Measurements from ENCODE around the gene VSIG8. TPM values are rescaled to one million over a fixed set of nuclear protein-coding genes. Genes with fewer than 3 reads are reported as not detected.

VSIG8 gene
- total and polyA plus RNA-seq, 2 donors (not counting 3 experiments of a cell fraction or from before 2014, with no cell fraction given), result not detected

DNA sequence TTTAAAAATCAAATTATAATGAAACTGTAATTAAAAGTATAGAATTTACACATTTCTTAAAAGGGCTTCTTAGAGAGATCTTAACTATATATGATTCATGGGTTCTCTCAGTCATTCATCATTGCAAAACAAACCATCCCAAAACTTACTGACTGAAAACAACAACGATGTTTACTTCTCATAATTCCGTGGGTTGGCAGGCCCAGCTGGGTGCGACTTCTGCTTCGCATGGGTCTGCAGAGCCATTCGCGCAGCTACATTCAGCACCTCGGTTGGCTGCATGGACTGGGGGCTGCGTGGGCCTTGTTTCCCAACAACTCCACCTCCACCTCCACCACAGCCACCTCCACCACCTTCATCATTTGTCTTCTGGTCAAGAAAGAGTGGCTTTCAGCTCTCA is 31.7 kb downstream of the VSIG8 start:
- no peaks in the 10 kb centered on the region for H3K4me1 ChIP-seq (ENCODE audit: control insufficient read depth, extremely low read depth, insufficient read depth, low read length)
- no peaks in the 10 kb centered on the region for H3K27me3 ChIP-seq (ENCODE audit: control insufficient read depth in 2 of 2, insufficient read depth in 2 of 2, low read length in 2 of 2)
- CTCF ChIA-PET, result interaction anchor here (1.1 to 9.0 kb wide), 8 partner anchors 11 to 698 kb away, joined by 4 to 71 read pairs (median 8); no protein-coding TSS in a partner anchor
- BruUV-seq (replicated peaks), result no TSS peak
- intact Hi-C loops (cut with micrococcal nuclease) (no loop called here), dilution Hi-C loops (cut with MboI; ENCODE audit: extremely low pct_ligation_motif_present, low sequenced_read_pairs) (no loop called here)
- FAIRE-seq, result no peak
- no peak for DNase-seq (ENCODE audit: low read depth, low spot score)
- H2AFZ ChIP-seq (ENCODE audit: low read depth, low read length), result no peak overlapping the region
- H3K4me3 ChIP-seq (replicated peaks in 1 of 3; ENCODE audit: insufficient read depth in 1 of 3, low read depth in 1 of 3, low read length in 3 of 3), result no peak overlapping the region
- TF ChIP-seq GATA2 (IDR thresholded peaks at IDR 0.05; ENCODE audit: insufficient read depth, insufficient read length, low read depth, low read length), result no peak
- no peak for TF ChIP-seq EZH2 (IDR thresholded peaks at IDR 0.05; ENCODE audit: borderline replicate concordance, low read depth, low read length, severe bottlenecking)
- TF ChIP-seq, protein P1, sequence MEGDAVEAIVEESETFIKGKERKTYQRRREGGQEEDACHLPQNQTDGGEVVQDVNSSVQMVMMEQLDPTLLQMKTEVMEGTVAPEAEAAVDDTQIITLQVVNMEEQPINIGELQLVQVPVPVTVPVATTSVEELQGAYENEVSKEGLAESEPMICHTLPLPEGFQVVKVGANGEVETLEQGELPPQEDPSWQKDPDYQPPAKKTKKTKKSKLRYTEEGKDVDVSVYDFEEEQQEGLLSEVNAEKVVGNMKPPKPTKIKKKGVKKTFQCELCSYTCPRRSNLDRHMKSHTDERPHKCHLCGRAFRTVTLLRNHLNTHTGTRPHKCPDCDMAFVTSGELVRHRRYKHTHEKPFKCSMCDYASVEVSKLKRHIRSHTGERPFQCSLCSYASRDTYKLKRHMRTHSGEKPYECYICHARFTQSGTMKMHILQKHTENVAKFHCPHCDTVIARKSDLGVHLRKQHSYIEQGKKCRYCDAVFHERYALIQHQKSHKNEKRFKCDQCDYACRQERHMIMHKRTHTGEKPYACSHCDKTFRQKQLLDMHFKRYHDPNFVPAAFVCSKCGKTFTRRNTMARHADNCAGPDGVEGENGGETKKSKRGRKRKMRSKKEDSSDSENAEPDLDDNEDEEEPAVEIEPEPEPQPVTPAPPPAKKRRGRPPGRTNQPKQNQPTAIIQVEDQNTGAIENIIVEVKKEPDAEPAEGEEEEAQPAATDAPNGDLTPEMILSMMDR (IDR thresholded peaks at IDR 0.05; ENCODE audit: extremely low read depth in 1 of 2, insufficient read depth in 1 of 2, low read depth in 1 of 2, low read length in 2 of 2), result no peak
- no peak for TF ChIP-seq POLR2A (IDR thresholded peaks at IDR 0.05; ENCODE audit: low read depth, low read length)
- TF ChIP-seq, protein P2, sequence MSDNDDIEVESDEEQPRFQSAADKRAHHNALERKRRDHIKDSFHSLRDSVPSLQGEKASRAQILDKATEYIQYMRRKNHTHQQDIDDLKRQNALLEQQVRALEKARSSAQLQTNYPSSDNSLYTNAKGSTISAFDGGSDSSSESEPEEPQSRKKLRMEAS (IDR thresholded peaks at IDR 0.05; ENCODE audit: insufficient read depth, insufficient read length), result no peak
- TF ChIP-seq MYC (IDR thresholded peaks at IDR 0.05; ENCODE audit: low read depth, low read length), result no peak
- TF ChIP-seq JUN (IDR thresholded peaks at IDR 0.05; ENCODE audit: borderline replicate concordance, insufficient read depth, insufficient read length, low read depth), result no peak
- TF ChIP-seq FOS (IDR thresholded peaks at IDR 0.05; ENCODE audit: borderline replicate concordance, insufficient read depth, low read length), result no peak
- TF ChIP-seq POLR2AphosphoS5 (IDR thresholded peaks at IDR 0.05; ENCODE audit: insufficient read depth, low read depth, low read length), result no peak
- POLR2A ChIA-PET, result no interaction called here
- H3K79me2 ChIP-seq (ENCODE audit: control insufficient read depth, insufficient read depth, low read length), result no peaks in the 10 kb centered on the region
- no peaks in the 10 kb centered on the region for H3K9me3 ChIP-seq (replicated peaks; ENCODE audit: control insufficient read depth, insufficient read depth, low read length)
- H3K27ac ChIP-seq (ENCODE audit: insufficient read depth, low read depth, low read length), result no peak overlapping the region
- H4K20me1 ChIP-seq (replicated peaks; ENCODE audit: control insufficient read depth, extremely low read depth, insufficient read depth, low read length), result no peaks in the 10 kb centered on the region
- no peaks in the 10 kb centered on the region for H3K36me3 ChIP-seq (ENCODE audit: control insufficient read depth in 2 of 2, extremely low read depth in 1 of 2, insufficient read depth in 2 of 2, low read length in 2 of 2)
- H3K4me2 ChIP-seq (ENCODE audit: insufficient read depth, low read length), result no peak overlapping the region
- H3K9ac ChIP-seq (replicated peaks; ENCODE audit: extremely low read depth, insufficient read depth, low read length), result no peak overlapping the region
- no peaks in the 10 kb centered on the region for H3K9me1 ChIP-seq (replicated peaks; ENCODE audit: control insufficient read depth, extremely low read depth, insufficient read depth, low read length)
